HepG2 (cell line): Measurements from ENCODE around the gene CDC42EP5. TPM values are rescaled to one million over a fixed set of nuclear protein-coding genes. Genes with fewer than 3 reads are reported as not detected.

Source experiments
- AHDC1 ChIP-seq: sonication (generic); formaldehyde crosslinking; IDR thresholded peaks from 2 replicates; pipeline ENCODE4 v1.5.1; 2020; ENCODE audit warnings: mild to moderate bottlenecking, missing genetic modification reagents, borderline replicate concordance
- CTCF ChIP-seq: sonication (generic); formaldehyde crosslinking; IDR thresholded peaks from 2 replicates; pipeline ENCODE4 v1.5.0; 2020; ENCODE audit warnings: mild to moderate bottlenecking, missing genetic modification reagents, moderate library complexity
- DRAP1 ChIP-seq: IDR thresholded peaks from 2 replicates; pipeline ENCODE4 v1.6.1; 2016; ENCODE audit warnings: missing genetic modification reagents, missing compliant biosample characterization
- FOXO1 ChIP-seq: sonication (generic); formaldehyde crosslinking; IDR thresholded peaks from 2 replicates; pipeline ENCODE4 v1.4.0; 2020; ENCODE audit warnings: missing genetic modification reagents
- HNRNPLL ChIP-seq: fragments of 200-400 bp; formaldehyde crosslinking; IDR thresholded peaks from 2 replicates; pipeline ENCODE4 v1.6.1; 2017; ENCODE audit warnings: mild to moderate bottlenecking, low read depth, low read length; ENCODE audit not compliant: poor library complexity, severe bottlenecking
- MAFF ChIP-seq: IDR thresholded peaks from 2 replicates; pipeline ENCODE4 v1.6.1; 2011; ENCODE audit warnings: low read depth, low read length, improper control_type of control experiment
- PHF8 ChIP-seq: sonication (generic); formaldehyde crosslinking; IDR thresholded peaks from 2 replicates; pipeline ENCODE4 v1.5.0; 2020; ENCODE audit warnings: missing genetic modification reagents
- RELA ChIP-seq: sonication (generic); formaldehyde crosslinking; IDR thresholded peaks from 2 replicates; pipeline ENCODE4 v1.4.0; 2020; ENCODE audit warnings: missing genetic modification reagents
- RFX1 ChIP-seq: fragments of 450-650 bp; IDR thresholded peaks from 2 replicates; pipeline ENCODE4 v1.6.1; 2017
- RFX5 ChIP-seq: IDR thresholded peaks from 2 replicates; pipeline ENCODE4 v1.6.1; 2011; ENCODE audit warnings: low read depth, low read length, improper control_type of control experiment
- SMYD3 ChIP-seq: sonication (generic); formaldehyde crosslinking; IDR thresholded peaks from 2 replicates; pipeline ENCODE4 v1.8.1; 2023; ENCODE audit warnings: mild to moderate bottlenecking, missing genetic modification reagents
- SYNCRIP ChIP-seq: fragments of 200-400 bp; formaldehyde crosslinking; IDR thresholded peaks from 2 replicates; pipeline ENCODE4 v1.6.1; 2018; ENCODE audit warnings: mild to moderate bottlenecking, low read depth, low read length; ENCODE audit not compliant: insufficient read depth
- TEAD2 ChIP-seq: sonication (generic); formaldehyde crosslinking; IDR thresholded peaks from 2 replicates; pipeline ENCODE4 v1.9.0; 2021; ENCODE audit warnings: missing genetic modification reagents
- ZBTB1 ChIP-seq: sonication (generic); formaldehyde crosslinking; IDR thresholded peaks from 2 replicates; pipeline ENCODE4 v1.4.0; 2020; ENCODE audit warnings: missing genetic modification reagents, borderline replicate concordance
- ZBTB26 ChIP-seq: IDR thresholded peaks from 2 replicates; pipeline ENCODE4 v1.6.1; 2016; ENCODE audit warnings: missing compliant biosample characterization, missing genetic modification reagents, borderline replicate concordance
- ZBTB43 ChIP-seq: sonication (generic); formaldehyde crosslinking; conservative IDR thresholded peaks from 2 replicates; pipeline ENCODE4 v1.4.0; 2020; ENCODE audit warnings: missing genetic modification reagents
- ZC3H13 ChIP-seq: sonication (generic); formaldehyde crosslinking; IDR thresholded peaks from 2 replicates; pipeline ENCODE4 v1.8.1; 2023; ENCODE audit warnings: mild to moderate bottlenecking, missing genetic modification reagents, moderate library complexity
- ZNF20 ChIP-seq: sonication (generic); formaldehyde crosslinking; IDR thresholded peaks from 2 replicates; pipeline ENCODE4 v1.4.0; 2020; ENCODE audit warnings: mild to moderate bottlenecking, moderate library complexity, missing genetic modification reagents
- ZNF296 ChIP-seq: sonication (generic); formaldehyde crosslinking; conservative IDR thresholded peaks from 2 replicates; pipeline ENCODE4 v1.5.0; 2020; ENCODE audit warnings: mild to moderate bottlenecking, missing genetic modification reagents
- ZNF891 ChIP-seq: sonication (generic); formaldehyde crosslinking; IDR thresholded peaks from 2 replicates; pipeline ENCODE4 v1.5.0; 2020; ENCODE audit warnings: mild to moderate bottlenecking, missing genetic modification reagents
- polyA plus RNA-seq, 8 experiments: library from polyadenylated mRNA; depleted of rRNA in 3 of 8; stranded (reverse) in 7 of 8; unstranded in 1 of 8; fragments of >200 nt; fragmentation: Illumina TruSeq in 4 of 8; extraction: Trizol in 4 of 8; gene quantifications; 2 replicates each; pipeline versions ENCODE4 v1.2.1 to v1.2.3, GENCODE V29; 2011 to 2016; ENCODE audit warnings: low read depth in 4 of 8, missing spikeins in 1 of 8, mixed read lengths in 1 of 8; ENCODE audit not compliant: insufficient read depth in 1 of 8
- total RNA-seq, 5 experiments: library from RNA; depleted of rRNA; stranded (reverse); fragments of >200 nt; fragmentation: Illumina TruSeq; extraction: Trizol; gene quantifications; 2 replicates each; pipeline ENCODE4 v1.2.3, GENCODE V29; 2016; ENCODE audit warnings: low read depth in 1 of 5

CDC42EP5 gene
- total and polyA plus RNA-seq, 2 of the 13 experiments (the other 11 are each of a cell fraction or from before 2014, with no cell fraction given): 0.41 to 1.6 TPM

GRCh38 chr19:54463531-54464043 lies 9.5 kb downstream of the CDC42EP5 start, which contains the start of gene LENG9 (continued):
- TF ChIP-seq ZBTB26 (no peak), PHF8 (CRISPR knock-in tag) (peak; percentile 54; the same call in 1 of the 2 replicates), CTCF (CRISPR knock-in tag) (no peak), RFX5 (no peak), FOXO1 (peak; percentile 59; the same call in 1 of the 2 replicates), SYNCRIP (no peak), HNRNPLL (peak; percentile 99), ZNF296 (no peak), DRAP1 (peak; percentile 71; the same call in 1 of the 2 replicates), ZNF891 (peak; percentile 84), ZNF20 (CRISPR knock-in tag) (no peak), TEAD2 (0 out of 2 replicates have a peak, but pooled peaks have one; percentile 54), AHDC1 (no peak), ZC3H13 (no peak), MAFF (no peak), ZBTB43 (CRISPR knock-in tag) (peak; percentile 25; the same call in 1 of the 2 replicates), RFX1 (no peak), RELA (CRISPR knock-in tag) (no peak), SMYD3 (CRISPR knock-in tag) (no peak), ZBTB1 (no peak)
